ENCODE measurements around the gene RAD9B.
"Not testable (repeated sequence)": the region's sequence is repeated elsewhere in the genome, so short reads cannot be mapped to it uniquely, and the experiment has no call there.

Gene RAD9B

GRCh38 chr12:110498984-110499706 is 3.0 kb upstream of the RAD9B start:
- Histone ChIP-seq H3K9me3 (ENCODE audit: control insufficient read depth in 1 of 2, low read length in 2 of 2) (no peaks in the 10 kb centered on the region), H3K27ac (ENCODE audit: low read length) (peak overlapping the region; percentile 95), H3K4me3 (ENCODE audit: low read depth in 1 of 2, low read length in 2 of 2) (no peak overlapping the region), H3K36me3 (ENCODE audit: control insufficient read depth in 1 of 2, insufficient read depth in 2 of 2, low read length in 2 of 2) (peaks cover 13 to 20% of the 10 kb centered on the region in 2 donors), H3K27me3 (ENCODE audit: low read depth, low read length) (no peaks in the 10 kb centered on the region), H3K4me1 (ENCODE audit: control insufficient read depth in 1 of 2, insufficient read depth in 2 of 2, low read length in 2 of 2) (peaks cover 16 to 28% of the 10 kb centered on the region in 2 donors)

GRCh38 chr12:110501399-110501751 is 756 bp upstream of the RAD9B start:
- no peaks in the 10 kb centered on the region for H3K9me3 ChIP-seq (ENCODE audit: control insufficient read depth in 1 of 2, low read length in 2 of 2)
- peak overlapping the region; percentile 95 for H3K27ac ChIP-seq (ENCODE audit: low read length)
- no peaks in the 10 kb centered on the region for H3K27me3 ChIP-seq (ENCODE audit: low read depth, low read length)
- H3K36me3 ChIP-seq (ENCODE audit: control insufficient read depth in 1 of 2, insufficient read depth in 2 of 2, low read length in 2 of 2): peaks cover 1 to 6% of the 10 kb centered on the region in 2 donors
- peaks cover 16 to 28% of the 10 kb centered on the region in 2 donors for H3K4me1 ChIP-seq (ENCODE audit: control insufficient read depth in 1 of 2, insufficient read depth in 2 of 2, low read length in 2 of 2)
- peak overlapping the region; percentile 96 to 98 for H3K4me3 ChIP-seq (ENCODE audit: low read depth in 1 of 2, low read length in 2 of 2)

- Histone ChIP-seq H3K4me1 (ENCODE audit: control insufficient read depth in 1 of 2, insufficient read depth in 2 of 2, low read length in 2 of 2) (peaks cover 16 to 28% of the 10 kb centered on the region in 2 donors), H3K27me3 (ENCODE audit: low read depth, low read length) (no peaks in the 10 kb centered on the region), H3K4me3 (ENCODE audit: low read depth in 1 of 2, low read length in 2 of 2) (no peak overlapping the region)
Measured at GRCh38 chr12:110503432-110503831, 1.3 kb downstream of the RAD9B start.

GRCh38 chr12:110505332-110505731 is 3.2 kb downstream of the RAD9B start:
- Histone ChIP-seq H3K27ac (ENCODE audit: low read length) (no peak overlapping the region), H3K27me3 (ENCODE audit: low read depth, low read length) (no peaks in the 10 kb centered on the region), H3K4me1 (ENCODE audit: control insufficient read depth in 1 of 2, insufficient read depth in 2 of 2, low read length in 2 of 2) (peaks cover 3 to 12% of the 10 kb centered on the region in 2 donors), H3K36me3 (ENCODE audit: control insufficient read depth in 1 of 2, insufficient read depth in 2 of 2, low read length in 2 of 2) (peaks cover 0 to 6% of the 10 kb centered on the region in 2 donors), H3K4me3 (ENCODE audit: low read depth in 1 of 2, low read length in 2 of 2) (no peak overlapping the region), H3K9me3 (ENCODE audit: control insufficient read depth in 1 of 2, low read length in 2 of 2) (no peaks in the 10 kb centered on the region)

More at GRCh38 chr12:110503432-110503831, 1.3 kb downstream of the RAD9B start:
- Histone ChIP-seq H3K36me3 (ENCODE audit: control insufficient read depth in 1 of 2, insufficient read depth in 2 of 2, low read length in 2 of 2) (peaks cover 0 to 6% of the 10 kb centered on the region in 2 donors), H3K9me3 (ENCODE audit: control insufficient read depth in 1 of 2, low read length in 2 of 2) (no peaks in the 10 kb centered on the region), H3K27ac (ENCODE audit: low read length) (no peak overlapping the region)

- no peaks in the 10 kb centered on the region for H3K36me3 ChIP-seq (ENCODE audit: control insufficient read depth in 1 of 2, insufficient read depth in 2 of 2, low read length in 2 of 2)
- H3K4me1 ChIP-seq (ENCODE audit: control insufficient read depth in 1 of 2, insufficient read depth in 2 of 2, low read length in 2 of 2): no peaks in the 10 kb centered on the region
- H3K4me3 ChIP-seq (ENCODE audit: low read depth in 1 of 2, low read length in 2 of 2): no peak overlapping the region
- H3K9me3 ChIP-seq (ENCODE audit: control insufficient read depth in 1 of 2, low read length in 2 of 2): no peaks in the 10 kb centered on the region
- H3K27ac ChIP-seq (ENCODE audit: low read length): no peak overlapping the region
- H3K27me3 ChIP-seq (ENCODE audit: low read depth, low read length): no peaks in the 10 kb centered on the region
Measured at GRCh38 chr12:110508071-110508586, 6.0 kb downstream of the RAD9B start.

GRCh38 chr12:110513842-110514241 is 11.7 kb downstream of the RAD9B start:
- no peak overlapping the region for H3K4me3 ChIP-seq (ENCODE audit: low read depth in 1 of 2, low read length in 2 of 2)
- H3K4me1 ChIP-seq (ENCODE audit: control insufficient read depth in 1 of 2, insufficient read depth in 2 of 2, low read length in 2 of 2): no peaks in the 10 kb centered on the region
- H3K27ac ChIP-seq (ENCODE audit: low read length): no peak overlapping the region
- no peaks in the 10 kb centered on the region for H3K9me3 ChIP-seq (ENCODE audit: control insufficient read depth in 1 of 2, low read length in 2 of 2)
- H3K36me3 ChIP-seq (ENCODE audit: control insufficient read depth in 1 of 2, insufficient read depth in 2 of 2, low read length in 2 of 2): no peaks in the 10 kb centered on the region
- H3K27me3 ChIP-seq (ENCODE audit: low read depth, low read length): no peaks in the 10 kb centered on the region

GRCh38 chr12:110514363-110514762 is 12.2 kb downstream of the RAD9B start:
- no peak overlapping the region for H3K4me3 ChIP-seq (ENCODE audit: low read depth in 1 of 2, low read length in 2 of 2)
- H3K4me1 ChIP-seq (ENCODE audit: control insufficient read depth in 1 of 2, insufficient read depth in 2 of 2, low read length in 2 of 2): no peaks in the 10 kb centered on the region
- H3K36me3 ChIP-seq (ENCODE audit: control insufficient read depth in 1 of 2, insufficient read depth in 2 of 2, low read length in 2 of 2): no peaks in the 10 kb centered on the region
- no peaks in the 10 kb centered on the region for H3K27me3 ChIP-seq (ENCODE audit: low read depth, low read length)
- H3K9me3 ChIP-seq (ENCODE audit: control insufficient read depth in 1 of 2, low read length in 2 of 2): no peaks in the 10 kb centered on the region
- no peak overlapping the region for H3K27ac ChIP-seq (ENCODE audit: low read length)

GRCh38 chr12:110516995-110517394 is 14.9 kb downstream of the RAD9B start:
- H3K4me3 ChIP-seq (ENCODE audit: low read depth in 1 of 2, low read length in 2 of 2): no peak overlapping the region
- H3K27ac ChIP-seq (ENCODE audit: low read length): no peak overlapping the region
- H3K9me3 ChIP-seq (ENCODE audit: control insufficient read depth in 1 of 2, low read length in 2 of 2): no peaks in the 10 kb centered on the region
- H3K27me3 ChIP-seq (ENCODE audit: low read depth, low read length): no peaks in the 10 kb centered on the region
- H3K4me1 ChIP-seq (ENCODE audit: control insufficient read depth in 1 of 2, insufficient read depth in 2 of 2, low read length in 2 of 2): no peaks in the 10 kb centered on the region
- H3K36me3 ChIP-seq (ENCODE audit: control insufficient read depth in 1 of 2, insufficient read depth in 2 of 2, low read length in 2 of 2): no peaks in the 10 kb centered on the region

GRCh38 chr12:110518014-110518413 is 15.9 kb downstream of the RAD9B start:
- H3K27ac ChIP-seq (ENCODE audit: low read length); H3K36me3 ChIP-seq (ENCODE audit: control insufficient read depth in 1 of 2, insufficient read depth in 2 of 2, low read length in 2 of 2); H3K4me3 ChIP-seq (ENCODE audit: low read depth in 1 of 2, low read length in 2 of 2); H3K4me1 ChIP-seq (ENCODE audit: control insufficient read depth in 1 of 2, insufficient read depth in 2 of 2, low read length in 2 of 2); H3K27me3 ChIP-seq (ENCODE audit: low read depth, low read length); H3K9me3 ChIP-seq (ENCODE audit: control insufficient read depth in 1 of 2, low read length in 2 of 2): not testable (repeated sequence)

GRCh38 chr12:110520876-110521712 is 19.0 kb downstream of the RAD9B start:
- H3K4me3 ChIP-seq (ENCODE audit: low read depth in 1 of 2, low read length in 2 of 2); H3K9me3 ChIP-seq (ENCODE audit: control insufficient read depth in 1 of 2, low read length in 2 of 2); H3K27ac ChIP-seq (ENCODE audit: low read length); H3K36me3 ChIP-seq (ENCODE audit: control insufficient read depth in 1 of 2, insufficient read depth in 2 of 2, low read length in 2 of 2); H3K4me1 ChIP-seq (ENCODE audit: control insufficient read depth in 1 of 2, insufficient read depth in 2 of 2, low read length in 2 of 2); H3K27me3 ChIP-seq (ENCODE audit: low read depth, low read length): not testable (repeated sequence)

GRCh38 chr12:110528277-110528839 is 26.2 kb downstream of the RAD9B start:
- Histone ChIP-seq H3K36me3 (ENCODE audit: control insufficient read depth in 1 of 2, insufficient read depth in 2 of 2, low read length in 2 of 2) (no peaks in the 10 kb centered on the region), H3K27ac (ENCODE audit: low read length) (no peak overlapping the region), H3K9me3 (ENCODE audit: control insufficient read depth in 1 of 2, low read length in 2 of 2) (no peaks in the 10 kb centered on the region), H3K4me1 (ENCODE audit: control insufficient read depth in 1 of 2, insufficient read depth in 2 of 2, low read length in 2 of 2) (peaks cover 6 to 24% of the 10 kb centered on the region in 2 donors), H3K27me3 (ENCODE audit: low read depth, low read length) (no peaks in the 10 kb centered on the region), H3K4me3 (ENCODE audit: low read depth in 1 of 2, low read length in 2 of 2) (no peak overlapping the region)

All from muscle layer of duodenum (tissue), 2 donors.